PC-9 (cell line): Measurements from ENCODE around the gene KCNJ10.

Experiments
- CTCF ChIP-seq: fragments of 200-600 bp; sonication (generic); conservative IDR thresholded peaks from 2 replicates; pipeline ENCODE4 v1.6.1; 2017; ENCODE audit warnings: mixed run types, antibody characterized with exemption, mild to moderate bottlenecking, moderate library complexity
- EZH2 ChIP-seq: fragments of 200-600 bp; sonication (generic); IDR thresholded peaks from 2 replicates; pipeline ENCODE4 v1.8.0; 2017; ENCODE audit warnings: antibody characterized with exemption, low read depth

GRCh38 chr1:159991513-159991912 lies 78.4 kb downstream of the KCNJ10 start:
- TF ChIP-seq CTCF, result no peak
- TF ChIP-seq EZH2, result no peak
